Stimulated activated CD8-positive, alpha-beta memory T cell treated with anti-CD3 and anti-CD28 coated beads, Interleukin-7, amount 100 ng/mL, for 4 hours (primary cell): Measurements from ENCODE around the gene GPNMB.
"Not testable (repeated sequence)": the region's sequence is repeated elsewhere in the genome, so short reads cannot be mapped to it uniquely, and the experiment has no call there.

Experiments
- DNase-seq, 2 donors: peaks; one replicate each; pipeline ENCODE4 v3.0.0-alpha.2; 2020; ENCODE audit warnings: low read depth in 2 of 2

The GPNMB gene

DNA sequence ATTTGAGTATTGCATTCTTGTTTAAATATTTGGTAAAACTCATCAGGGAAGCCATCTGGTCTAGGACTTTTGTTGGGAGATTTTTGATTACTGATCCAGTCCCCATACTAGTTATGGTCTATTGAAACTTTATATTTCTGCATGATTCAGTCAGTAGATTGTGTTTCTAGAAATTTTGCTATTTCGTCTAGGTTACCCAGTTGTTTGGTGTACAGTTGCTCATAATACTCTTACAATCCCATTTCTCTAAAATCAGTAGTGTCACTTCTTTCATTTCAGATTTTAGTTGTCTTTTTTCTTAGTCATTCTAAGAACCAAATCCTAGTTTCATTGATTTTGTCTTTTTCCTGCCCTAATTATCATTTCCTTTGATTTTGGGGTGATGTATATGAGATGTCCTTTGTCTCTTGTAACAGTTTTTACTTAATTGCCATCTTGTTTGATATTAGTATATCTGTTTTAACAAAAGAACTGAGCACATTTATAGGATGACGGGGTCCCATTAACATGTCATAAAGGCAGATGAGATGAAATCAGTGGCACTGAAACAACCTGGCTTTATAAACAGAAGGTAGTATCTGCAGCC lies 60.5 kb downstream of the GPNMB start:
- no peak for DNase-seq

DNA sequence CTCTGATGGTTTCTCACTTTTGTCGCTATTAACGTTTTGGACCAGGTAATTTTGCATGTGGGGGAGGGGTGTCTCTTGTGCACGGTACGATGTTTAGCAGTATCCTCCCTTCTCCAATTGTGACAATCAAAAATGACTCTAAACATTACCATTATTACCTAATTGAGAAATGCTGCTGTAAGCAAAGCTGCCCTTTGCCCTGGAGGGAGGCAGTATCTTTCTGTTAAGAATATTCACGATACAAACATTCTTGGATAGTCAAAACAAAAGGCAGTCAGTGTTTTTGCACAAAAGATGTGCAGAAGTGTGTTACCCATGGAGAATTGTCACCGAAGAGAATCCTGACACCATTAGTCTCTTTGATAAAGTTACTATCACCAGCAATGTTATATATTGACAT lies 62.2 kb downstream of the GPNMB start:
- no peak for DNase-seq

DNA sequence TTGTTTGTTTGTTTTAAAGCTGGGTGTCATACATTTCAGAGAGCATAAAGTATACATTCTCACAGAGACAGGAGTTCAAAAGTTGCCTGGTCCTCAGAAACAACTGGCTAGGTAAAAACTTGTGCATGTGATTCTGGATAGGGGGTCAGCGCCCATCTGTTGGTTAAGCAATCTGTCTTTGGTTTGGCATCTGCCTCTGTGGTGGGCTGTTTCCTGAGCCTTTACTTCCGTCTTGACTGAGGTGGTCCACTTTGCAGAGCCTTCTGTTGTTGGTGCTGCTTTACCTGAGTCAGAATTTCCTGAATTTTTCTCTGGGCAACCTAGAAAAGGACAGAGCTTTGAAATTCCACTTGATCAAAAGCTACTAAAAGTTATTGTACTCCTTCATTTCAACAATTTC lies 65.6 kb downstream of the GPNMB start:
- not testable (repeated sequence) for DNase-seq

DNA sequence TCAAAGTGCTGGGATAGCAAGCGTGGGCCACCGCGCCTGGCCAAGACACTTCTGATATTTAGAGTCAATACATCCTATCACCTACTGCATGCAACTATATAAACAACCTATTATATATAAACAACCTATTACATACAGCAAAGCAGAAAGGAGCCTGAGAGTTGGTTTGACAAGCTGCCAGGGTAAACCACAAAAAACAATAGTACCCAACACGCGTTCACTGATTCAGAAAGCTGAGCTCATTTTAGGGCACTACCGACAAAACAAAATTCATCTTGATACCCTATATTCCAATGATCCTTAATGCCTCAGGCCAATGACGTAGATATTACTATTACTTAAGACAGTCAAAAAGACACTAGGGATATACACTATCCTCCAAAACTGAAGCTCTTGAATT lies 68.8 kb downstream of the GPNMB start:
- no peak for DNase-seq
